ENCODE data around the gene METAP2.
A peak's percentile ranks its signal among the peaks of the same experiment; 100 is the strongest.

Gene METAP2

GRCh38 chr12:95516757-95517156 is 42.8 kb downstream of the METAP2 start:
- DNase-seq, result no peak

DNA sequence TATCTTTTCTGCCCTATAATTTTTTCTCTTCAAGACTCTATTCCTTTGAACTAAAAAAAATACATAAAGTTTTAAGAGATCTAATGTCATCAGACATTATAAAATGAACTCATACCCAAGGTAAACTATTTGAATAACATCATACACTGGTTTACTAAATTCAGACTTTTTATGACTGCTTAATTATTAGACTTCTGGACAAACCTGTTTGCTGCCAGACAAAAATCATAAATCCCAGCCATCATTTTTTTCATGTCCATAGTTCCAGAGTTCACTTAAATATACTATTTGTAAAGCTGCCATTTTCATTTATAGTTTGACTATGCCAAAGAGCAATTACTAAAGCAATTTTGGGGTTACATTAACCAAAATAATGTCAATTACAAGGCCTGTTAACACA is 43.3 kb downstream of the METAP2 start:
- DNase-seq, result no peak

DNA sequence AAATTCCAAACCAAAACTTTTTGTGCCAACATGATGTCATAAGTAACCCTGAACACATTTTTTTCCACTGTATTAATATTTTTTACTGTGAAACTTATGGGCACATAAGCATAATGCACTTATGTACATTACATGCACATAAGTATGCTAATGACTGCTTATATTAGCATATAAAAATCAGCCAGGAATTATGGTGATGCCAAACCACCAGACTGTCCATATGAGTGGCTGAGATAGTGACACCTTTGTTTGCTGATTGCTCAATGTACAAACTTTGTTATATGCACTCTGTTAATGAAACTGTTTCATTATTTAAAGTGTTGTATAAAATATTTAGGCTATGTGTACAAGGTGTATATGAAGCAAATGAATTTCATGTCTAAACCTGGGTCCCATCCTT is 45.0 kb downstream of the METAP2 start:
- DNase-seq, result no peak

DNA sequence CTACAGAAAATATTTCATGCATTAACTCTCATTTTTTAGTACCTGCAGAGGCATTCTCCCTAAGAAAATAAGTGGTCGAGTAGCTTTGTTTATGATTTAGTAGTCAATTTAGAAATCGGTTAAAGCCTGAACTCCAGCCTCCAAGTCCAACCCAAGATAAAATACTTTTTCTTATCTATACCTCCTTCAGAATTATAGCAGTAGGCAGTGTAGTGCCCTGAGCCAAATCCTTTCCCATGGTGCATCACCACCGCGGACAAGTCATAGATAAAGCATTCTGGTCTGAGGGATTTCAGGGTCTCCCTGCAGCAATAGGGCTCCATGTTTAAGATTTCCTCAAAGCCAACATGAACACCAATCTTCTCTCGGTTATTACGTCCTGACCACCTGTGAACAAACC is 46.9 kb downstream of the METAP2 start:
- no peak for DNase-seq

GRCh38 chr12:95522692-95523091 is 48.7 kb downstream of the METAP2 start:
- DNase-seq, result no peak

- DNase-seq, result no peak
Observed at GRCh38 chr12:95528431-95528830, 54.5 kb downstream of the METAP2 start.

DNA sequence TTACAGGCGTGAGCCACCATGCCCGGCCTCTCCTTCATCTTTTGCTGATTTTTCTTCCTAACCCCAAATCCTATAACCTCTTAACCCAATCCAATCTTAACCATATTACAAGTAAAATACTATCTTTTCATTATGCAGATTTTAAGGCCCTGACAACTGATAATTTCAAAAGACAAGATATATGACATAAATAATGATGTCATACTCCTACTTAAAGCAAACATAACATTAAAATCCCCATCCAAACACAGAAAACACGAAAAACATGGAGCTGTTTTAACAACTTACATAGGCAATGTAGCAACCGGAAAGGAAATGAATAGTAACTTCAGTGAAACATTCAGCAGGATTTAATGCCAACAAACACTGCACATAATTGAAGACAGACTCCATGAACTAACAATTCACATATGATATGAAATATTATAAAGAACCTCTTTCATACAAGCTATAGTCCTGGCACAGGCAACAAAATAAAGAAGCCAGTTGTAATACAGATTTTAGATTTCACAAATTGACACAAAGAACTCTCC is 55.8 kb downstream of the METAP2 start:
- DNase-seq, result no peak

GRCh38 chr12:95532851-95533250 is 58.9 kb downstream of the METAP2 start:
- no peak for DNase-seq

DNA sequence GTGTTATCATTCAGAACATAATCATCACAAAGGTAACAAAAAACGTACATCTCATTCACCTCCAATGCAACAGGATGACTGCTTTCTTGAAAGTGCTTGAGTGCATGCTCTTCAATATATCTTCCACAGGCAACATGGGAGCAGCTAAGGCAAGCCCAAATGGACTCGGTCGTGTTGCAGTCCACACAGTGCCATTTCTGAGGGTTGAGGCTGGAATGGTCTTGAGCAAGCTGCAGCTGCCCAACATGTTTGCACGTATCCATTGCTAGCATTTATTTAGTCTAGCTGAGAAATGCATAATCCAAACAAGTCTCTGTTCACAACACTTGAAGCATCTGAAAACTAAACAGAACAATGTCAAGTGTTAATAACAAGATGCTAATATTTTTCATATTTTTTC is 60.0 kb downstream of the METAP2 start:
- no peak for DNase-seq

GRCh38 chr12:95538006-95538405 is 64.1 kb downstream of the METAP2 start:
- no peak for DNase-seq

DNA sequence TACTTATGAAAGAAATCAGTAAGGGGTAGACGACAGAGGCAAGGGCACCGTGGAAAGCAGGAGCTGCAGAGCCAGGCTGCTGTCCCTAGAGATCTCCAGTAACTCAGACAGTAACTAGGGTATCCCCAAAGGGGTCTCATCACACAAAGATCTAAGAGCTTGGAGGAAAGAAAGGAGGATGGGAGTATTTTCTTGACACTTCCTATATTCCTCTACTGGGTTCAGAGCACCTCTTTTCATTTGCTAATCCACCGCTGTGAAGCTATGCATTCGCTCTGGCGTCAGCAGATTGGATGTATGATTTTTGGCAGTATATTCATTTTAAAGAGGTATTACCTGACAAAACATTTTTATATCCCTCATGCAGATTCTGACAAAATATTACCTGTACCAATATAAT is 64.7 kb downstream of the METAP2 start:
- DNase-seq, result no peak

DNA sequence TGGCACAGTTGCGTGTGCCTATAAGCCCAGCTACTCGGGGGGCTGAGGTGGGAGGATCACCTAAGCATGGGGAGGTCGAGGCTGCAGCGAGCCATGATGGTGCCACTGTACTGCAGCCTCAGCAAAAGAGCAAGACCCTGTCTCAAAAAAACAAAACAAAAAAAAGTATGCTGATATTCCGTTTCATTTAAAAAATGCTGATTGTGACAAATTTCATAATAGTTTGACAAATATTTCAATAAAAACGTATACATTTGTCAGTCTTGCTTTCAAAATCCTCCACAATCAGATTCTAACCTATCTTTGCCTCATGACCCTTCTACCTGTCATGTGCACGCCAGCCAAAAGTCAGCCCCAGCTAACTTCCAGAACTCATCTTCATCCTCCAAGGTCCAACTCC is 67.5 kb downstream of the METAP2 start:
- no peak for DNase-seq

- no peak for DNase-seq
Observed at GRCh38 chr12:95543305-95543704, 69.4 kb downstream of the METAP2 start.

GRCh38 chr12:95544756-95545155 is 70.8 kb downstream of the METAP2 start:
- no peak for DNase-seq

DNA sequence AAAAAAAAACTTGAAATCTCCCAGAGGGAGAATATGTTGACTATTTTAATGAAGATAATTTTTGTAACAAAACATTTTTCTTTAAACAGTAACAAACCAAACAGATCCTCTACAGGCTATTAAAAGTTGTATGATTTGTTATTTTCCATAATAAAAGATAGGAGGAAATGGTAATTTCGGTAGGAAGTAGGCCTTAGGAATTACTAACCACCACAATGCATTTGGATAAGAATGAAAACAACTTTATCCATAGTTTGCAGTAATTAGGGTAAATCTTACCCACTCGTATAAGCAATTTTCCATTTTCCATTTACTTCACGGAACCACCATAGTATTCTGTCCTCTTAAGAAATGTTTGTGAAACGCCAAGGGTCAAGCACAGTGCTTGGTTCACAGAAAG is 71.4 kb downstream of the METAP2 start:
- DNase-seq, result no peak

- DNase-seq, result no peak
Observed at GRCh38 chr12:95545731-95546490, 72.0 kb downstream of the METAP2 start.

- DNase-seq, result no peak
Observed at GRCh38 chr12:95546491-95546813, 72.5 kb downstream of the METAP2 start.

DNA sequence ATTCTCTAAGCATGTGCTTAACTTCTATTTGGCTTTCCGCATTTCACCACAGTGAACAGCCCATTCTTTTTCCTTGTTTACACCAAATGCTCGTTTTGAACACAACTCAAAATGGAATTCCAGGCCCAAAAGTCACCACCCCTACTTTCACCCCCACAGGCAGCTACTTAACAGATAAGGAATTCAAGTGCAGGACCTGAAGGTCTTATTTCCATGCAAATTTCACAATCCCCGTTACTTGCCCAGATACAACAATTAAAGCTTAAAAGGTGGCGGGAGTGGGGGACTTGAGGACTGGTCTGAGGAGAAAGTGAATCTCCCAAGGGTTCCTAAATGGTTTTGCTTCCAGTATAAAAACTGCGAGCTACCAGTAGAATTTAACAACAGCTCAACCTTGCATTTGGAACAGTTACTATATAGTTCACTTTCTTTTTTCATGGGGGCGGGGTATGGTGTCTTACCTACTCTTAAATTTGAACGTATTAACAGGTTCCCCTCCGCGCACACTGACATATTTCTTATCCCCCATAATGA is 73.6 kb downstream of the METAP2 start:
- DNase-seq, result no peak

- DNase-seq, result peak; percentile 39
Observed at GRCh38 chr12:95548056-95548538, 74.1 kb downstream of the METAP2 start.

DNA sequence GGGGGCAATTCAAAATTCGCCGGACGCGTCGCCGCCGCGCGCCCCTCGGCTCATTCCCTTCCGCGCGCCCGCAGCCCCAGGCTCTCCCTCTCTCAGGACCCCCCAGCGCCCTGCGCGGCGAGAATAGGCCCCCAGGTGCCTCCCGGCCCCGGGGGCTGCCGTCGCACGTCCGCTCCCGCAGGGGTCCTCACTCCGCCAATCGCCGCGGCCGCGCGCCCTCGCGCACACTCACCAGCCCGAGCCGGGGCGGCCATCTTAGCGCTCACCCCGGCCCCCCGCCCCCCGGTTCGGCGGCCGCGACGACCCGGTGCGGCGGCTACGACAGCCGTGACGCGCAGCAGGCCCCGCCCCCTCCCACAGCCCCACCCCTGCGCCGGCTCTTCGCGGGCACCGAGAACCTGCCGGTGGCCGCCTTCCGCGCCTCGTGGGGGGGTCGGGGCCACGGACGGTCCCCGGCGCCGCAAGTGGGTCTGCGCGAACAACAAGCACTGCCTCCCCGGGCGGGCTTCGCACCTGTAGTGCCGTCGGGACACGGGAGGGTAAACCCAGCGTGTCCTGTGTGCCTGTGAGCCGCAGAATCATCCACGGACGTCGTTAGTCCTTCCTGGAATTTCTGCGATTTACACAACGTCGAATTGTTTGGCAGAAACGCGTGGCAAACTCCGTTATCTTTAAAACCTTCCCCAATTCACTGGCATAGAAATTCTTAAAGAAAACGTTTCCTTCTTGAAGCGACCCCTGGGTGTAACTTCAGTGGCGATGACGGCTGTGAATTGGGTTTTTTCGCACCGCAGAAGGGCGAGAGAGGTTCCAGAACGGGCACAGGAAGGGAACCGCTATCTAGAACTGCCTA is 74.8 kb downstream of the METAP2 start:
- peak; percentile 74 for DNase-seq

- DNase-seq, result no peak
Observed at GRCh38 chr12:95549392-95550084, 75.6 kb downstream of the METAP2 start.

DNA sequence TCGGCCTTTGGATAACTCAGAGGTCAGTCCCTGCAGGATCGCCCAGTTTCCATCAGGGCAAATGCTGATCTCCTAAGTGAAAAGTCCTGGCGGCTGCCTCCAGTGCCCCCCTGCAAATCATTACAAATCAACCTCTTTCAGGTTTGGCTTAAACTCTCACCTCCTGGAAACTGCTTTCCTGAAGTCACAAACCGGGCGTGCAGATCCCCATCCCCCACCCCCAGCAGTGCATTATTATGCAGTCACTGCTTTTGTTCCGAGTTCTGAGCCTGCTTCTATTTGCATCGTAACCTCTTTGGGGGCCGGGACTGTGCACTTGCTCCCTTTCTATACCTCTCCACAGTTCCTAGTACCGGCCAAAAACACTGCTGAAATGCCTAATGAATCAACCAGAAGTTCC is 77.4 kb downstream of the METAP2 start, which contains the start of gene USP44:
Gene USP44, minus strand, starts transcription at position 172 of the 400 bp plus-strand sequence. CDS start 17,220 bp downstream, outside the sequence.
- DNase-seq, result no peak

- DNase-seq, result no peak
Observed at GRCh38 chr12:95551913-95552516, 78.1 kb downstream of the METAP2 start.

Data from stimulated activated CD4-positive, alpha-beta T cell treated with anti-CD3 and anti-CD28 coated beads, Interleukin-4, amount 100 ng/mL, for 1 hour (primary cell).